Measurements from ENCODE around the gene OSBPL6. TPM values are rescaled to one million over a fixed set of nuclear protein-coding genes. Genes with fewer than 3 reads are reported as not detected.

OSBPL6 gene
- total and polyA plus RNA-seq, 10 of the 15 experiments (the other 5 are each of a cell fraction or from before 2014, with no cell fraction given), result 0.01 to 0.08 (median 0.03) TPM; not detected in 5

GRCh38 chr2:178413472-178414265 lies 219.4 kb downstream of the OSBPL6 start (continued):
- 0 out of 2 replicates have a peak, but pooled peaks have one; percentile 50 for TF ChIP-seq STAT1 (conservative IDR thresholded peaks at IDR 0.05)
- no peak for TF ChIP-seq USF2 (IDR thresholded peaks at IDR 0.05; ENCODE audit: borderline replicate concordance, low read depth, low read length)
- TF ChIP-seq ZBTB4 (CRISPR knock-in tag; IDR thresholded peaks at IDR 0.05), result no peak
- 0 out of 2 replicates have a peak, but pooled peaks have one; percentile 21 for TF ChIP-seq SIN3A (IDR thresholded peaks at IDR 0.05; ENCODE audit: low read depth, low read length)
- TF ChIP-seq ETV6 (conservative IDR thresholded peaks at IDR 0.05 in 1 of 2, IDR thresholded peaks at IDR 0.05 in 1 of 2; ENCODE audit: borderline replicate concordance in 1 of 2, low read depth in 1 of 2), result no peak
- no peak for TF ChIP-seq EGR1 (IDR thresholded peaks at IDR 0.05; ENCODE audit: borderline replicate concordance in 1 of 2, low read depth in 2 of 2, low read length in 2 of 2)
- TF ChIP-seq HDGF (IDR thresholded peaks at IDR 0.05), result 0 out of 2 replicates have a peak, but pooled peaks have one; percentile 38
- TF ChIP-seq RAD51 (IDR thresholded peaks at IDR 0.05), result no peak
- TF ChIP-seq SUPT20H (IDR thresholded peaks at IDR 0.05; ENCODE audit: borderline replicate concordance, control insufficient read depth, low read depth, low read length), result no peak
- TF ChIP-seq FOXK2 (IDR thresholded peaks at IDR 0.05), result no peak
- TF ChIP-seq POLR2AphosphoS5 (IDR thresholded peaks at IDR 0.05; ENCODE audit: low read length), result peak; percentile 77; the same call in 1 of the 2 replicates
